DMS153 treated with DMSO at 0.1 percent for 48 hours (cell line): ENCODE data around the gene SUN5.

Source experiments
- DNase-seq: peaks from one replicate; lab custom pipeline; 2025; ENCODE audit not compliant: unreplicated experiment; lab: John Stamatoyannopoulos, UW

SUN5 gene

GRCh38 chr20:33014336-33015113 lies 10.3 kb upstream of the SUN5 start:
- DNase-seq, result no peak

GRCh38 chr20:33013701-33014326 lies 9.6 kb upstream of the SUN5 start:
- no peak for DNase-seq

- no peak for DNase-seq
These were observed 8.3 kb upstream of the SUN5 start for GRCh38 chr20:33012327-33013189.

- no peak for DNase-seq
These were observed 6.6 kb upstream of the SUN5 start for GRCh38 chr20:33010674-33011449.

- DNase-seq, result no peak
These were observed 5.9 kb upstream of the SUN5 start for GRCh38 chr20:33010133-33010504.

- peak; percentile 81 for DNase-seq
These were observed 5.2 kb upstream of the SUN5 start for GRCh38 chr20:33009214-33010132.

- no peak for DNase-seq
These were observed 4.3 kb upstream of the SUN5 start for GRCh38 chr20:33008336-33009213.

GRCh38 chr20:33007376-33008335 lies 3.4 kb upstream of the SUN5 start, which contains the start of gene BPIFB2:
BPIFB2 (plus strand) TSS chr20:33007704; CDS start chr20:33008575, 871 bp downstream.
- DNase-seq, result no peak

GRCh38 chr20:33006776-33007375 lies 2.6 kb upstream of the SUN5 start:
- DNase-seq, result no peak

GRCh38 chr20:33005908-33006775 lies 1.9 kb upstream of the SUN5 start:
- no peak for DNase-seq

GRCh38 chr20:33005132-33005566 lies 916 bp upstream of the SUN5 start:
- no peak for DNase-seq

- no peak for DNase-seq
These were observed 2.0 kb downstream of the SUN5 start for GRCh38 chr20:33002087-33002808.

GRCh38 chr20:33000802-33001466 lies 3.3 kb downstream of the SUN5 start:
- DNase-seq, result no peak

- DNase-seq, result no peak
These were observed 4.5 kb downstream of the SUN5 start for GRCh38 chr20:32999603-33000250.

GRCh38 chr20:32997431-32997830 lies 6.8 kb downstream of the SUN5 start:
- DNase-seq, result no peak
